Neural progenitor cell (in vitro differentiated cells): ENCODE results near the gene SEMA4D. TPM values are rescaled to one million over a fixed set of nuclear protein-coding genes. Genes with fewer than 3 reads are reported as not detected.

Experiments used
- DNase-seq: peaks from one replicate; pipeline ENCODE4 v3.0.0-alpha.2; 2016; ENCODE audit warnings: low spot score
- H2AFZ ChIP-seq: fragments of 200-600 bp; sonication (generic); replicated peaks from 2 replicates; pipeline ENCODE4 v1.6.1; 2016; ENCODE audit warnings: antibody characterized with exemption
- H3F3A ChIP-seq: fragments of 200-600 bp; sonication (generic); 2 replicates; pipeline ENCODE4 v1.6.1; 2016; ENCODE audit warnings: antibody characterized with exemption, low read depth
- H3K27ac ChIP-seq: fragments of 200-600 bp; sonication (generic); 2 replicates; pipeline ENCODE4 v1.5.1; 2016; ENCODE audit warnings: mild to moderate bottlenecking
- H3K27me3 ChIP-seq: fragments of 200-600 bp; sonication (generic); 2 replicates; pipeline ENCODE4 v1.6.1; 2016; ENCODE audit warnings: mild to moderate bottlenecking, moderate library complexity
- H3K36me3 ChIP-seq: fragments of 200-600 bp; sonication (generic); 2 replicates; pipeline ENCODE4 v1.5.1; 2016
- H3K4me1 ChIP-seq: fragments of 200-600 bp; sonication (generic); 2 replicates; pipeline ENCODE4 v1.6.1; 2016; ENCODE audit warnings: mixed run types
- H3K4me2 ChIP-seq: fragments of 200-600 bp; sonication (generic); 2 replicates; pipeline ENCODE4 v1.6.1; 2016
- H3K4me3 ChIP-seq: fragments of 200-600 bp; sonication (generic); 2 replicates; pipeline ENCODE4 v1.5.1; 2016
- H3K79me2 ChIP-seq: fragments of 200-600 bp; sonication (generic); 2 replicates; pipeline ENCODE4 v1.6.1; 2016; ENCODE audit warnings: low read depth
- H3K9ac ChIP-seq: fragments of 200-600 bp; sonication (generic); 2 replicates; pipeline ENCODE4 v1.6.1; 2016
- H3K9me3 ChIP-seq: fragments of 200-600 bp; sonication (generic); 2 replicates; pipeline ENCODE4 v1.5.1; 2016; ENCODE audit warnings: low read depth
- H4K20me1 ChIP-seq: fragments of 200-600 bp; sonication (generic); 2 replicates; pipeline ENCODE4 v1.6.1; 2016; ENCODE audit warnings: low read depth
- H3K27ac Mint-ChIP-seq: 3 replicates; pipeline ENCODE4 v1.8.0; 2021; ENCODE audit warnings: mixed read lengths
- H3K27me3 Mint-ChIP-seq: 2 replicates; pipeline ENCODE4 v1.8.0; 2022; ENCODE audit warnings: low read depth, mild to moderate bottlenecking, inconsistent platforms, moderate library complexity, mixed read lengths; ENCODE audit not compliant: insufficient read depth
- H3K36me3 Mint-ChIP-seq: 3 replicates; pipeline ENCODE4 v1.8.0; 2021; ENCODE audit warnings: mixed read lengths
- H3K4me1 Mint-ChIP-seq: 3 replicates; pipeline ENCODE4 v1.8.0; 2021; ENCODE audit warnings: mixed read lengths
- H3K4me3 Mint-ChIP-seq: 3 replicates; pipeline ENCODE4 v1.8.0; 2021; ENCODE audit warnings: mild to moderate bottlenecking, moderate library complexity, mixed read lengths
- H3K9me3 Mint-ChIP-seq: 3 replicates; pipeline ENCODE4 v1.8.0; 2020; ENCODE audit warnings: mixed read lengths
- CTCF ChIP-seq: fragments of 200-600 bp; sonication (generic); IDR thresholded peaks from 2 replicates; pipeline ENCODE4 v1.5.1; 2017; ENCODE audit warnings: antibody characterized with exemption, mild to moderate bottlenecking
- EZH2 ChIP-seq: fragments of 200-600 bp; sonication (generic); IDR thresholded peaks from 2 replicates; pipeline ENCODE4 v1.6.1; 2017; ENCODE audit warnings: antibody characterized with exemption, mild to moderate bottlenecking, moderate library complexity
- EZH2phosphoT487 ChIP-seq: fragments of 200-600 bp; sonication (generic); IDR thresholded peaks from 2 replicates; pipeline ENCODE4 v1.6.1; 2017; ENCODE audit warnings: antibody characterized with exemption
- total RNA-seq: library from RNA; depleted of rRNA; stranded (reverse); fragments of >200 nt; gene quantifications from 2 replicates; pipeline ENCODE4 v1.2.3, GENCODE V29; 2015; ENCODE audit warnings: low replicate concordance

SEMA4D gene
- total RNA-seq, 1 donor from 2014 or later, result 19.1 TPM

GRCh38 chr9:89449261-89449671 is 48.6 kb downstream of the SEMA4D start:
- no peak overlapping the region for H3K4me3 ChIP-seq
- Mint-ChIP-seq H3K4me1 (peaks cover 6% of the 10 kb centered on the region), H3K36me3 (peaks cover 8% of the 10 kb centered on the region), H3K9me3 (no peaks in the 10 kb centered on the region), H3K27ac (peak overlapping the region; percentile 25), H3K27me3 (peaks cover 2% of the 10 kb centered on the region), H3K4me3 (no peak overlapping the region)
- H3K79me2 ChIP-seq, result peaks cover 3% of the 10 kb centered on the region
- no peaks in the 10 kb centered on the region for H3K9me3 ChIP-seq
- H3K9ac ChIP-seq, result no peak overlapping the region
- peaks cover 9% of the 10 kb centered on the region for H4K20me1 ChIP-seq
- no peak overlapping the region for H3K4me2 ChIP-seq
- no peak for DNase-seq
- H2AFZ ChIP-seq, result no peak overlapping the region
- H3K27ac ChIP-seq, result no peak overlapping the region
- no peaks in the 10 kb centered on the region for H3F3A ChIP-seq
- H3K4me1 ChIP-seq, result peaks cover 2% of the 10 kb centered on the region
- no peaks in the 10 kb centered on the region for H3K36me3 ChIP-seq
- no peak for TF ChIP-seq EZH2
- TF ChIP-seq EZH2phosphoT487, result no peak
- no peak for TF ChIP-seq CTCF
- H3K27me3 ChIP-seq, result no peaks in the 10 kb centered on the region

- no peak for DNase-seq
- Histone ChIP-seq H3K36me3 (no peaks in the 10 kb centered on the region), H3K4me1 (peaks cover 4% of the 10 kb centered on the region), H3K4me3 (no peak overlapping the region), H3K9me3 (no peaks in the 10 kb centered on the region), H3F3A (no peaks in the 10 kb centered on the region), H2AFZ (no peak overlapping the region), H3K27ac (no peak overlapping the region), H3K27me3 (no peaks in the 10 kb centered on the region), H3K4me2 (no peak overlapping the region), H4K20me1 (peaks cover 14% of the 10 kb centered on the region), H3K9ac (no peak overlapping the region), H3K79me2 (peaks cover 8% of the 10 kb centered on the region)
- no peak overlapping the region for H3K4me3 Mint-ChIP-seq
- no peaks in the 10 kb centered on the region for H3K9me3 Mint-ChIP-seq
- peaks cover 2% of the 10 kb centered on the region for H3K27me3 Mint-ChIP-seq
- peaks cover 10% of the 10 kb centered on the region for H3K4me1 Mint-ChIP-seq
- H3K36me3 Mint-ChIP-seq, result peaks cover 8% of the 10 kb centered on the region
- TF ChIP-seq EZH2 (no peak), EZH2phosphoT487 (no peak), CTCF (no peak)
- no peak overlapping the region for H3K27ac Mint-ChIP-seq
Measured at GRCh38 chr9:89448821-89449220, 49.1 kb downstream of the SEMA4D start.

- no peak overlapping the region for H3K4me3 Mint-ChIP-seq
- H3K27ac Mint-ChIP-seq, result no peak overlapping the region
- H3K27me3 Mint-ChIP-seq, result peaks cover 2% of the 10 kb centered on the region
- peaks cover 8% of the 10 kb centered on the region for H3K36me3 Mint-ChIP-seq
- Histone ChIP-seq H3K4me3 (no peak overlapping the region), H4K20me1 (peaks cover 18% of the 10 kb centered on the region), H3K79me2 (peaks cover 8% of the 10 kb centered on the region), H3K27ac (no peak overlapping the region), H3K27me3 (no peaks in the 10 kb centered on the region), H2AFZ (no peak overlapping the region), H3K36me3 (no peaks in the 10 kb centered on the region), H3F3A (no peaks in the 10 kb centered on the region), H3K9me3 (no peaks in the 10 kb centered on the region), H3K4me1 (peaks cover 4% of the 10 kb centered on the region), H3K4me2 (no peak overlapping the region), H3K9ac (no peak overlapping the region)
- H3K4me1 Mint-ChIP-seq, result peaks cover 10% of the 10 kb centered on the region
- no peak for TF ChIP-seq EZH2
- no peak for TF ChIP-seq CTCF
- TF ChIP-seq EZH2phosphoT487, result no peak
- no peak for DNase-seq
- no peaks in the 10 kb centered on the region for H3K9me3 Mint-ChIP-seq
Measured at GRCh38 chr9:89448381-89448780, 49.5 kb downstream of the SEMA4D start.
